Inflammatory macrophage (primary cell): ENCODE data around the gene B3GALT4.

Source experiments
- DNase-seq, 2 donors: peaks; one replicate each; pipeline ENCODE4 v3.0.0-alpha.2; 2020 to 2022

Gene B3GALT4

GRCh38 chr6:33315793-33316602 is 39.1 kb downstream of the B3GALT4 start:
- no peak for DNase-seq

GRCh38 chr6:33316603-33317418 is 39.9 kb downstream of the B3GALT4 start:
- DNase-seq, result peak in 1 of 2 donors; percentile 25

- DNase-seq, result no peak
Measured at GRCh38 chr6:33317419-33317668, 40.4 kb downstream of the B3GALT4 start.

- peak; percentile 98 for DNase-seq
Measured at GRCh38 chr6:33317669-33318425, 40.9 kb downstream of the B3GALT4 start, which contains the start of gene ZBTB22. ZBTB22 (minus strand) TSS chr6:33317744; CDS start chr6:33316916, 828 bp downstream.

GRCh38 chr6:33318426-33319073 is 41.6 kb downstream of the B3GALT4 start:
- no peak for DNase-seq

- DNase-seq, result no peak
Measured at GRCh38 chr6:33319939-33320314, 43.0 kb downstream of the B3GALT4 start.

GRCh38 chr6:33320315-33321181 is 43.6 kb downstream of the B3GALT4 start:
- peak in 1 of 2 donors; percentile 72 for DNase-seq

GRCh38 chr6:33321227-33321626 is 44.3 kb downstream of the B3GALT4 start:
- no peak for DNase-seq

- DNase-seq, result no peak
Measured at GRCh38 chr6:33323623-33323948, 46.7 kb downstream of the B3GALT4 start.

- DNase-seq, result no peak
Measured at GRCh38 chr6:33324125-33324524, 47.2 kb downstream of the B3GALT4 start.
